ENCODE results near the gene CD4.

CD4 gene

GRCh38 chr12:6827982-6828780 lies 38.9 kb downstream of the CD4 start, which contains the start of gene P3H3 (continued):
- TF ChIP-seq INSM2 (tag by site-specific recombination; IDR thresholded peaks at IDR 0.05): peak; percentile 54; the same call in 1 of the 2 replicates
- no peak for TF ChIP-seq ZNF16 (tag by site-specific recombination; IDR thresholded peaks at IDR 0.05; ENCODE audit: low read depth)
- TF ChIP-seq KLF1 (tag by site-specific recombination; IDR thresholded peaks at IDR 0.05): peak; percentile 35; the same call in 1 of the 2 replicates
- no peak for TF ChIP-seq ZNF302 (tag by site-specific recombination; IDR thresholded peaks at IDR 0.05; ENCODE audit: low read depth)
- TF ChIP-seq ZNF660 (tag by site-specific recombination; IDR thresholded peaks at IDR 0.05): no peak; the same call in 1 of the 2 replicates
- no peak for TF ChIP-seq ZFP3 (tag by site-specific recombination; IDR thresholded peaks at IDR 0.05; ENCODE audit: low read depth)
- TF ChIP-seq YY2 (tag by site-specific recombination; IDR thresholded peaks at IDR 0.05): peak; percentile 81
- TF ChIP-seq ZNF560 (tag by site-specific recombination; IDR thresholded peaks at IDR 0.05; ENCODE audit: borderline replicate concordance): no peak
- TF ChIP-seq ZNF157 (tag by site-specific recombination; IDR thresholded peaks at IDR 0.05): no peak
- peak; percentile 49; the same call in 1 of the 2 replicates for TF ChIP-seq PRDM4 (tag by site-specific recombination; IDR thresholded peaks at IDR 0.05)
- TF ChIP-seq ZNF843 (tag by site-specific recombination; IDR thresholded peaks at IDR 0.05): no peak
- peak; percentile 55; the same call in 1 of the 2 replicates for TF ChIP-seq ZNF701 (tag by site-specific recombination; IDR thresholded peaks at IDR 0.05)
- no peak for TF ChIP-seq SALL2 (tag by site-specific recombination; IDR thresholded peaks at IDR 0.05; ENCODE audit: borderline replicate concordance)
- TF ChIP-seq PATZ1 (tag by site-specific recombination; IDR thresholded peaks at IDR 0.05): peak; percentile 97
- TF ChIP-seq SP7 (tag by site-specific recombination; IDR thresholded peaks at IDR 0.05): peak; percentile 84
- TF ChIP-seq ZBTB17 (tag by site-specific recombination; IDR thresholded peaks at IDR 0.05): peak; percentile 57; the same call in 1 of the 2 replicates
- peak; percentile 87 for TF ChIP-seq ZFP69B (tag by site-specific recombination; IDR thresholded peaks at IDR 0.05)
- TF ChIP-seq PRDM10 (tag by site-specific recombination; IDR thresholded peaks at IDR 0.05): peak; percentile 68; the same call in 1 of the 2 replicates
- no peak for TF ChIP-seq ZNF169 (tag by site-specific recombination; IDR thresholded peaks at IDR 0.05)
- no peak for TF ChIP-seq ZNF529 (tag by site-specific recombination; IDR thresholded peaks at IDR 0.05; ENCODE audit: insufficient replicate concordance)
- TF ChIP-seq TSHZ1 (tag by site-specific recombination; IDR thresholded peaks at IDR 0.05; ENCODE audit: borderline replicate concordance): peak; percentile 42; the same call in 1 of the 2 replicates
- TF ChIP-seq ZNF132 (tag by site-specific recombination; IDR thresholded peaks at IDR 0.05; ENCODE audit: borderline replicate concordance): no peak
- TF ChIP-seq MEIS1 (CRISPR knock-in tag; IDR thresholded peaks at IDR 0.05; ENCODE audit: borderline replicate concordance): no peak
- no peak for TF ChIP-seq ZNF112 (tag by site-specific recombination; IDR thresholded peaks at IDR 0.05)
- TF ChIP-seq YY1 (tag by site-specific recombination; IDR thresholded peaks at IDR 0.05): peak; percentile 83; the same call in 1 of the 2 replicates
- no peak for TF ChIP-seq ZSCAN30 (tag by site-specific recombination; IDR thresholded peaks at IDR 0.05)
